Hematopoietic multipotent progenitor cell treated with erythropoietin and hydrocortisone succinate and interleukin-3 and kit ligand, for 15 days (in vitro differentiated cells): ENCODE results near the gene HPS5.
"Not testable (repeated sequence)": the region's sequence is repeated elsewhere in the genome, so short reads cannot be mapped to it uniquely, and the experiment has no call there.

Experiments
- DNase-seq: peaks from one replicate; pipeline ENCODE4 v3.0.0-alpha.2; 2015; ENCODE audit warnings: low spot score

HPS5 gene, protein sequence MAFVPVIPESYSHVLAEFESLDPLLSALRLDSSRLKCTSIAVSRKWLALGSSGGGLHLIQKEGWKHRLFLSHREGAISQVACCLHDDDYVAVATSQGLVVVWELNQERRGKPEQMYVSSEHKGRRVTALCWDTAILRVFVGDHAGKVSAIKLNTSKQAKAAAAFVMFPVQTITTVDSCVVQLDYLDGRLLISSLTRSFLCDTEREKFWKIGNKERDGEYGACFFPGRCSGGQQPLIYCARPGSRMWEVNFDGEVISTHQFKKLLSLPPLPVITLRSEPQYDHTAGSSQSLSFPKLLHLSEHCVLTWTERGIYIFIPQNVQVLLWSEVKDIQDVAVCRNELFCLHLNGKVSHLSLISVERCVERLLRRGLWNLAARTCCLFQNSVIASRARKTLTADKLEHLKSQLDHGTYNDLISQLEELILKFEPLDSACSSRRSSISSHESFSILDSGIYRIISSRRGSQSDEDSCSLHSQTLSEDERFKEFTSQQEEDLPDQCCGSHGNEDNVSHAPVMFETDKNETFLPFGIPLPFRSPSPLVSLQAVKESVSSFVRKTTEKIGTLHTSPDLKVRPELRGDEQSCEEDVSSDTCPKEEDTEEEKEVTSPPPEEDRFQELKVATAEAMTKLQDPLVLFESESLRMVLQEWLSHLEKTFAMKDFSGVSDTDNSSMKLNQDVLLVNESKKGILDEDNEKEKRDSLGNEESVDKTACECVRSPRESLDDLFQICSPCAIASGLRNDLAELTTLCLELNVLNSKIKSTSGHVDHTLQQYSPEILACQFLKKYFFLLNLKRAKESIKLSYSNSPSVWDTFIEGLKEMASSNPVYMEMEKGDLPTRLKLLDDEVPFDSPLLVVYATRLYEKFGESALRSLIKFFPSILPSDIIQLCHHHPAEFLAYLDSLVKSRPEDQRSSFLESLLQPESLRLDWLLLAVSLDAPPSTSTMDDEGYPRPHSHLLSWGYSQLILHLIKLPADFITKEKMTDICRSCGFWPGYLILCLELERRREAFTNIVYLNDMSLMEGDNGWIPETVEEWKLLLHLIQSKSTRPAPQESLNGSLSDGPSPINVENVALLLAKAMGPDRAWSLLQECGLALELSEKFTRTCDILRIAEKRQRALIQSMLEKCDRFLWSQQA

DNA sequence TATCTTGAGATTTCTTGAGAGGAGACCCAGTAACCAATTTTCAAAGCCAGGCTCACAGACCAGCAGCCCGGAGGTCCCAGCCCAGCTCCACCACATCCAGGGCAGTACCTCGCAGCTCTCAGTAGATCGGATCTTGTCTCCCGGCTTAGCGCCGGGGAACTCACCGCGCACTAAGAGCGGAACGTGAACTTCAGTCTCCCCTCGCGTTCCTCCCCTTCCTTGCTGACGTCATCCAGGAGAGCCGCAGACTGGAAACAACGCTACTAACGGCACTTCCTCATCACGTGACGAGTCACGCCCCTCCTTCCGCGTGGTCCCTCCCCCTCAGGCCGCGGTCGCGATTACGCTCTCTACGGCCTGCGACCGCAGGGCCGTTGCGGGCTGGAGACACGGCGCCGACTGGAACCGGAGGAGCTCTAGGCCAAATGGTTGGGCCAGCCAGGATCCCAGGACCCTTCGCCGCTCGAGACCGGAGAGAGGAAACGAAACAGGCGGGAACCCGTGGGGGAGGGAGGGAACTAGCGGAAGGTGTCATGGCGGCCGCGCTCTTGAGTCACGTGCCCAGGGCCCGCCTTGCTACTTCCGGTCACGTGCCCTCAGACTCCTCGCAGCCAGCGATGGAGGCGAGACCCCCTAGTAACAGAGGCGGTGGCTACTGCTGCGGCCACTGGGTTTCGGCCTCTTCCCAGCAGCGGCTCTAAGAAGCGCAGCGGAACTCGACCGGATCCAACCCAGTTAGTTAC lies at the start of gene HPS5, which contains the start of gene GTF2H1:
HPS5 (minus strand) TSS at position 172 of the 743 bp plus-strand sequence. CDS start 4,282 bp downstream, outside the sequence.
GTF2H1 (plus strand) TSS at position 599 of the 743 bp plus-strand sequence. CDS start 10,508 bp downstream, outside the sequence.
- DNase-seq: peak; percentile 99

DNA sequence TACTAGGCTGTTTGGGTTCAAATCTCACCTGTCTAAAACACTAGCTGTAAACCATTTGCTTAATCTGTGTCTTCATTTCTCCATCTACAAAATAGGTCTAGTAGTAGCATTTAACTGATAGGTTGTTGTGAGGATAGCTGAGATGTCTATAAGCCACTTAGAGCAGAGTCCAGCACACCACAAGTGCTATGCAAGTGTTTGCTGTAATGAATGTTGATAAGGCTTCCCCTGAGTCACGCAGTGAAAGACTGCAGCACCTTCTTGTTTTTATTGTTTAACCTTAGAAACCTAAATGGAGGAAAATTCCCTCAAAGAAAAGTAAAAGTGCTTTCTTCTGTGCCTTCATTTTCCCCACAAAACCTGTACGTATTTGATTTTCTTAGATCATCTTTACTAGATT lies 49.3 kb upstream of the HPS5 start:
- DNase-seq: no peak

DNA sequence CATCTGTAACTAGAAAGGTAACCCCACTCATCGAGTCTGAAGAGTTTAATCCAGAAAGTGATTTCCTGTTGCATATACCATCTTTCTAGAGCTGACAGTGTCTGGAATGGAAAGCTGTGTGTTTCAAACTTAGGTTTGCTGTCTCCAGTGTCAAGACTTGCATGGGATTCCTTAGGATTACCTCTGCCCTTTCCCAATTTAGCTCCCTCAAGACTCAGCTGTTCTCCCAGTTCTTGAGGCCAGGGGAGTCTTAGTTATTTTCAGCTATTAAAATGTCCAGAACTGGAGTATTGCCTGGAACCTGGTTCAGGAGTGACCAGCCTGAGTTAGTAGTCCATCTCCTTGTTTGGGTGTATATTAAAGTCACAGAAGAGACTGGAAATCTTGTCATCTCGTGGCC lies 47.5 kb upstream of the HPS5 start:
- no peak for DNase-seq

DNA sequence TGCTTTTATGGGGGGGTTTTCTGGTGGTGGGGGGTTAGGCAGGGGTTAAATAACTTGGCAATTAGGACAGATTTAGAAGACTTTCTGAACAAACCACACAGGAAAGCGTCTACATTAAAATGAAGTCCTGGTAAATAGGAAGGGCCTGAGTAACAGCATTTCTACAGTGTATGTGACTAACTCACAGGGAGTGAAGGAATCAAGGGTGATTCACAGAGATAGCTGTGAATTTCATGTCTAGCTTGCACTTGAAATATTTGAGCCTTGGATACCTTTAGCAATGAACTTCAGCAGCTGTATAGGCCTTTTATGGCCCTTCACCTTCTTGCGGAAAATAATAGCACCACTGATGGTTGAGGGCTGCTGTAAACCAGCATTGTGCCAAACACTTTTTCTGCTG lies 46.3 kb upstream of the HPS5 start:
- no peak for DNase-seq

DNA sequence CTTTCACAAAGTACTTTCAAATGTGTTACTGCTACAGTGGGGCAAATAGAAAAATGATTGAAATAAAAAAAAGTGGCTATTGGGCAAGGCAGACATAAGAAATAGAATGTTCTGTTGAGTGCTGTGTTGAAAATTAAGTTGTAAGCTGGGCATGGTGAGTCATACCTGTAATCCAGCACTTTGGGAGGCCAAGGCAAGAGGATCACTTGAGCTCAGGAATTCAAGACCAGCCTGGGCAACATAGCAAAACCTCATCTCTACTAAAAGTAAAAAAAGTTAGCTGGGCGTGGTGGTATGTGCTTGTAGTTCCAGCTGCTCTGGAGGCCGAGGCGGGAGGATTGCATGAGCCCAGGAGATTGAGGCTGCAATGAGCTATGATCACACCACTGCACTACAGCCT lies 45.5 kb upstream of the HPS5 start:
- DNase-seq: no peak

DNA sequence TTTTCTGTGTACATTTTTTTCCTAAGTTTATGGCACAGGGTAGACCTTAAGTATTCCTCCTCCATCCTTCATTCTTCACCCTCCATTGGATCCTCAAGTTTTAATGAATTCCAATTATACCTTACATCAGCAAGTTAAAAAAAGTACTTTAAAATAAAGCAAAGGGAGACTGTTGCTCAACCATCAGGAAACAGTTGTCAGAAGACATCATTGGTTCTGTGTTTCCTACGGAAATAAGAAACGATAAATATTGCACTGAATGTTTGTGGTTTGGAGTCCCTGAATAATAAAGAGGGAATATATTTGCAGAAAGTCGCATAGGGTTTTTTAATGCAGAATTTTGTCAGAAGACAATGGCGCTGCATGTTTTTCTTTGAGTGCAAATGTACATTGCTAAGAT lies 44.3 kb upstream of the HPS5 start:
- DNase-seq: no peak

DNA sequence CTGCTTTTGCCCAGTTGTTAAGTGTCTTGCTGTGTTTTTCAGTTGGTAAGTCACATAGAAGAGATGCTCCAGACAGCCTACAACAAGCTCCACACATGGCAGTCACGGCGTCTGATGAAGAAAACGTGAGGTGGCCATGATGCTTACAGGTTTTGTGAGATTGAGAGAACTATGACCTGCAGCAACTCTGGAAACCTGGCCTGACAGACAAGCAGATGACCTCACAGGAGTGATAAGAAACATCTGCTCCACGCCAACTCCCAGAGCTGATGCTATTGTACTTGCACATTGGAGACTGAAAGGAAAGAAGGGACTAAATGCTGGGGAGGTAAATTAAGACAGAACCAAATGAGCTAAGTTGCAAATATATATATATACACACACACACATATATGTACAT lies 43.8 kb upstream of the HPS5 start:
- no peak for DNase-seq

DNA sequence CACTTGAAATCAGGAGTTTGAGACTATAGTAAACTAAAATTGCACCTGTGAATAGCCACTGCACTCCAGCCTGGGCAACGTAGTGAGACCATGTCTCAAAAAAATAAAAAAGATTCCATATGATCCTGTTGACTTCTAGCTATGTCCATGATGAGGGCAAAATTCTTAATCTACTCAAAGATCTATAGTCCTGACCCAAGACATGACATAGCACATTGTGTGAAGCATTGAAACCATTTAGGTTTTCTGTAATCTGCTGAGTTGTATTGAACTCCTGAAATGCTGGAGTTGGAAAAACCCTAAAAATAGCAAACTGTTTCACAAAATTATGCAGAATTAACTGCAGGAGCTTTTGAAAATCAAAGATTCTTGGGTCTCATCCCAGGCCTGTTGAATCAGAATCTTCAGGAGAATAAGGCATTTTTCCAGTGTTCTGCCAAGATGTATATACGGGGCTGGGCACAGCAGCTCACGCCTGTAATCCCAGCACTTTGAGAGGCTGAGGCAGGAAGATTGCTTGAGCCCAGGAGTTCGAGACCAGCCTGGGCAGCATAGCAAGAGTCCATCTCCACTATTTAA lies 42.6 kb upstream of the HPS5 start:
- DNase-seq: no peak

DNA sequence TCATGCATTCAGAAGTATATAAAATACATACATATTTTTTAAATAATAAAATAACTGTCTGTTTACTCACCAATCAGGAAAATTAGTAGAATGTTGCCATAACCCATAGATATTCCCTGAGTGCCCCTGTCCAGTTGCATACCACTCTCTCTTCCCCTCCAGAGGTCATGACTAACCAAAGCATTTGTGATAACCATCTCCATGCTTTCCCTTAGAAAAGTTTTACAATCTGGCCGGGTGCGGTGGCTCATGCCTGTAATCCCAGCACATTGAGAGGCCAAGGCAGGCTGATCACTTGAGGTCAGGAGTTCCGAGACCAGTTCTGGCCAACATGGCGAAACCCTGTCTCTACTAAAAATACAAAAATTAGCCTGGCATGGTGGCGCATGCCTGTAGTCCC lies 39.2 kb upstream of the HPS5 start:
- DNase-seq: no peak

DNA sequence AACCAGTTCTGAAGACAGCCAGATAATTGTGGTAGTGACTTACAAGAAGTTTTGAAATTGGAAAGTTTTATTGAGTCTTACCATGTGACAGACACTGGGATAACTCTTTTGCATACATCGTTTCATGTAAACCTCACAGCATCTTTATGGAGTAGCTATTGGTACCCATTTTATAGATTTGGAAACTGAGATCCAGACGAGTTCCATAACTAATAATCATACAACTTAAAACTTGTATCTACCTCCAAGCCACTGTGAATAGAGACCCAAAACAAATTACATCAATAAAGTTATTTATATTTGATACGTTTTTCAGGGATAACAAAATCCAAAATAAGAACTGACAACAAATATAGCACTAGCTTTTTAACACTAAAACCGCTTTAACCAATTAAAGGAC lies 36.7 kb upstream of the HPS5 start:
- DNase-seq: no peak

DNA sequence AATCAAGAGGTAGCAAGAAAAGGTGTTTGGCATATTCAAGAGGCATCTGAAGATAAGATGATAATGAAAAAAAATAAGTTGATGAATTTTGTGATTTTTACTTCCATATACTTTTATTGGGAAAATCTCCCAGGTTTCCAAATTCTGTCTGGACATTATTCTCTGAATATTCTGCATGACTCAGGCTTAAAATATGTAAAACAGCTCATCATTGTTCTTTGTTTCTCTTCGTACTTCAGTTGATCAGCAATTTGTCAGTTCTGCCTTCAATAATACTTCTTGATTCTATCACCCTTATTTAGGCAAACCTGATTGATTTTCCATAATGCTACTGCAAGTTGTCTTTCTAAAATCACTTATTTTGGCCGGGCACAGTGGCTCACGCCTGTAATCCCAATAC lies 30.6 kb upstream of the HPS5 start:
- no peak for DNase-seq

DNA sequence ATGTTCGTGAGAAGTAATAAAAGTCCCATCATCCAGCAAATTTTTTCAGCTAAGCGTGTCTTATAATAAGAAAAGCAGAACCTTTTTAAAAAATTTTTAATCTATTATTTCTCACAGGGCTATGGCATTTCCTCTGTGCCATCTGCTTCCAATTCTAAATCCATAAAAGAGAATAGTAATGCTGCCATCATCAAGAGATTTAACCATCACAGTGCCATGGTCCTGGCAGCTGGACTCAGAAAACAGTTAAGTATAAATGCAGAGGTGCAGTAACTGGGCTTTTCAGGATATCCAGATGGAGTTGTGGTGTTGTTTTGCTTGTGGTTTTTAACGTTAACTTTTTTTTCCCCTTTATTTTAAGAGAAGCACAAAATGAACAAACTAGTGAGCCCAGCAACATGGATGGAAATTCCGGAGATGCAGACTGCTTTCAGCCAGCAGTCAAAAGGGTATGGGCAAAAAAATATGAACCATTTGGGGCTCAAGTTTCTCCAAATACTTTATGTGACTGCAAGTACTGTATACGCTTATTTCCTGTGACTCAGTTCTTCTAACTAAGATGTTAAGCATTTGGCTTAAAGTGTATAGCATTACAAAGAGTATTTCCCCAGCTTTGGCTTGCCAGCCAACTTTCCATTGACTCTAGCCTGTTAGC lies 25.7 kb upstream of the HPS5 start:
- no peak for DNase-seq

DNA sequence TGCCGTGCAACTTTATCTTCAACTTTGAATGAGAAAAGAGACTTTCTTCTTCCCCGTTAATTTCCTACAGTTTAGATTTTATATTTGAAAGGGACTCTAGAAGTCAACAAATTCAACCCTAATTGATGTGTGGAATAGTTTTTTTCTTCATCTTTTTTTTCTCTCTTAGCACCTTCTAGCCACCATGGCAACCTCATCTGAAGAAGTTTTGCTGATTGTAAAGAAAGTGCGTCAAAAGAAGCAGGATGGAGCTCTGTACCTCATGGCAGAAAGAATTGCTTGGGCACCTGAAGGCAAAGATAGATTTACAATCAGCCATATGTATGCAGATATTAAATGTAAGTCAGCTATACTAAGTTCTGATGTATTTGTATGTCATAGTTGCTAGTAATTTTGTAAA lies 11.0 kb upstream of the HPS5 start:
- no peak for DNase-seq

DNA sequence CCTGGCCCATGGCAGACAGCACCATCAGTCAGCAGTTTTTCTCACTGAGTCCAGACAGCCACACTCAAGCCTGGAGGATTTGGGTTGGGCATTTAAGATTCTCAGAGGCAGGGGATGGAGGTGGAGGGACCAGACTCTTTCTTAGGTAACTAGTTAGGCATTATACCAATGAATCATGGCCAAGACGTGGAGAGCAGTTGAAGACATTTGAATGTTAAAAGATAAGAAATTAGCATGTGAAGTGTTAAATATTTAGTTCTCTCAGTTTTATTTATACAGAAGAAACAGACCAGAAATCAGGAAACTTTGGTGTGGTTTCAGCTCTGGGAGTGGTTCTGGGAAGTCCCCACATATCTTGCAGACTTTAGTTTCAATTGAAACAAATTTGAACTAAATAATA lies 10.4 kb upstream of the HPS5 start:
- no peak for DNase-seq

DNA sequence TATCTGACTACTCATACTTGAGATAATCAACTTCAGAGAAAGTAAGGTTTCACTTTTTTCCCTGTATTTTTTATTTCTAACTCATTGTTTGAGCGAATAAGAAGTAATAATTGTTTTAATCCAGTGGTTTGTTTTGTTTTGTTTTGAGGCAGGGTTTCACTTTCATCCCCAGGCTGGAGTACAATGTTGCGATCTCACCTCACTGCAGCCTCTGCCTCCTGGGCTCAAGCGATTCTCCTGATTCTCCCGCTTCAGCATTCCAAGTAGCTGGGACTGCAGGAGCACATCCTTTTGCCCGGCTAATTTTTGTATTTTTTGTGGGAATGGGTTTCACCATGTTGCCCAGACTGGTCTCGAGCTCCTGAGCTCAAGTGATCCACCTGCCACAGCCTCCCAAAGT lies 9.0 kb upstream of the HPS5 start:
- DNase-seq: no peak

DNA sequence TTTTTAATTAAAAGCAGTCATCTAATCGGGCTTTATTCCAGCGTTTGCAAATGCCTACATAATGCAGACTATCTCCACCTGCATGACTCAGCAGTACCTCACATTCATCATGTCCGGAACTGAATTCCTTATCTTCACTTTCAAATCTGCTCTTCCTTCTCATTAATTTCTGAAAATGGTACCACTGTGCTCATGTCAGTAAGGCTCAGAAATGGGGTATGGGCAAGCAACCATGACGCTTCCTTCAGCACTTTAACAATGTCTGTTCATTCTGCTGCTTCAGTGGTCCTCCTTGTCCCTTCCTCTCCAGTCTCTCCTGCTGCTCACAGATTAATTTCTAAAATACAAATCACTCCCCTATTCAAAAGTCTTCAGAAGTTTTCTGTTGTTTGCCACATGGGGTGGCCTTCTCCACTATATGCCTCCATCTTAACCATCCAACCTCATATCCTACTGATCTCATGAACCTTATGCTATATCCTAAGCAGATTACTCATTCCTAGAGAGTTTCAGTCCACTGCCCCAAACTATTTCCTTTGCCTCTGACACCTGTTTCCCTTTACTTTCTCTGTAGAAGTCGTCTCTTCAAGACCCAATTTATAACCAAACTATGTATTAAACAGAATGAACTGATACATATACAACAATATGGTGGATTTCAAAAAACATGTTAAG lies 7.4 kb upstream of the HPS5 start:
- peak; percentile 43 for DNase-seq

DNA sequence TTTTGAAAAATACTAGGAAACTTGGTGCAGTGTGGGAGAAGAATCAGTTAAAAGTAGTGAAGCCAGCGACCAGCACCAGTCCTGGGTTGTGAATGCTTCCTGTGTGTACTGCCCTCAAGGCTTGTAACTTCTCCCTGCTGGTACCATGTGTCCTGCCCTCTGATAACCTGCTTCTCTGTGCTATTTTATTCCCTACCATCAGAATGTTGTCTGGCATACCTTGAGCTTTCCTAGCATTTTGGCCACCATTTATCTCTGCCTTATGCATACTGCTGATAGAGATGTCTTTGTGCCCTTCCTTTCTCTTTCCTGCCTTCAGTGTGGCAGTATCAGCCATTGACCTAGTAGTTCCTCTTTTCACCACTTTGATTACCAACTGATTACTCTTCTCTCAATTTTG lies 2.4 kb upstream of the HPS5 start:
- no peak for DNase-seq

DNA sequence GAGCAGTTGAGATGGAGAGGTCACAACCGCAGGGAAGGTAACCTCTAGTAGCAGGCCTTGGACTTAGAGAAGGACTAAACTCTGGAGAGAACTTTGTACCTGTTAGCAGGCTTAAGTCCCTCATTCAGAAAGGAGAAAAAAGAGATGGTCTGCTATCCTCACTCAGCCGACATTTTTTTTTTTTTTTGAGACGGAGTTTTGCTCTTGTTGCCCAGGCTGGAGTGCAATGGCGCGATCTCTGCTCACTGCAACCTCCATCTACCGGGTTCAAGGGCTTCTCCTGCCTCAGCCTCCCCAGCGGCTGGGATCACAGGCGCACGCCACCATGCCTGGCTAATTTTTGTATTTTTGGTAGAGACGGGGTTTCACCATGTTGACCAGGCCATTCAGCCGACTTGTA lies 1.9 kb upstream of the HPS5 start:
- DNase-seq: not testable (repeated sequence)

DNA sequence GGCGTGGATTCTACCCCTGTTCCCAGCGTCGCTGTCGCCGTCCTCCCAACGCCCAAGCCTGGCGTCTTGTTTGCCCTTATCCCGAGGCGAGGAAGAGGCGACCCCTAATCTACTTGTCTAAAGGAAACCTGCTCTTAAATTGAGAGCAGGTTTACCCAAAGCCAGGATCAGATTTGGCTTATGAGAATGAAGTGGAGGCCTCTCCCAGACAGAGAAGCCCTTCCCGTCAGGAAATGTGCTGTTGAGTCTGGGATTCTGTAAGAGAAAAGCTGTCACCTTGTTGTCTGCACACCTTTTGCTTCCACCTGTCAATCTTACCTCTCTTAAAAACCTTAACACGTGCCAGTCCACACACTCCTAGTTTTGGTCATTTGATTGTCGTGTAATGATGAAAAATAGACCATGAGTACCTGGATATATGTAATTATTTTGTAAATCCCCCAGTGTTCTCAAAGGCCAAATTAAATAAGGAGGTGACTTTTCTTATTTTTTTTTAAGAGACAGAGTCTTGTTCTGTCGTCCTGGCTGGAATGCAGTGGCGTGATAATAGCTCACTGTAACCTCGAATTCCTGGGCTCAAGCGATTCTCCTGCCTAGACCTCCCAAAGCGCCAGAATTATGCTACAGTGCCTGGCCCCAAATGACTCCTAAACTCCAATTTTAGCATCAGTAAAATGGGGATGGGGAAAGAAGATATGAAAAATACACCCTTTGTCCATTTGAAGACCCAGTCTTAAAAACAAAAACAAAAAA lies 1.1 kb upstream of the HPS5 start:
- DNase-seq: peak; percentile 21

DNA sequence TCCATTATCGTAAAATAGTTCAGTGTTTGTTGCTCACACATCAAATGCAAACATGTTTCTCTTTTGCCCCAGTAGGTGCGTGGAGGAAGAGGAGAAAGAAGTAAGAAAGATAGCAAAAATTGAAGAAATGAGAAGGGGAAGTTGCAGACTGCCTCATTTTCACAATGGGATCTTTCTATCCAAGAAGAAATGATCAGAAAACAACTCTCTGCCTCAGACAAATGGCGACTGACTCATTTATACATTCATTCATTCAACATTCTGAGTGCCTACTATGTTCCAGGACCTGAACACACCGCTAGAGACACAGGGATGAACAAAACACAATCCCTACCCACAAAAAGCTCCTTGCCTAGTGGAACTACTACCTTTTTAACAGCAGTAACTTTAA lies 367 bp downstream of the HPS5 start:
- no peak for DNase-seq
